Measurements from ENCODE around the gene MYH13.

DNA sequence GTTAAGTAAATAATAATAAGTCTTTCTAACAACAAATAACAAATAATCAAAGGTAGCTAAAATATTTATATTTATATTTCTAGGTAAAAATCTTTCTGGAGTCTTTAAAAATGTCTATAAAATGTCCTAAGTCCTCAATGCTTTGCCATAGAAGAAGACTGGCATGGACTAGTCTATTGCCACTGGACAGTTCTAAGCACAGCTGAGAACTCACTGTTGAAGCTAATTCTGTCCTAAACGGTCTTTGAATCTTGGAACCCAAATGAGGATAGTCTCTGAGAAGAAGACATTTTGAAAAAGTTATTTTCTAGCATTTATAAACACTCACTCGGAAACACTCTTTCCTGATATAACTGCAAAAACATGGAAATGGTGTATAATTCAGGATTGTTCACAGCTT, 48.4 kb upstream of the MYH13 start:
- TF ChIP-seq, protein P1, sequence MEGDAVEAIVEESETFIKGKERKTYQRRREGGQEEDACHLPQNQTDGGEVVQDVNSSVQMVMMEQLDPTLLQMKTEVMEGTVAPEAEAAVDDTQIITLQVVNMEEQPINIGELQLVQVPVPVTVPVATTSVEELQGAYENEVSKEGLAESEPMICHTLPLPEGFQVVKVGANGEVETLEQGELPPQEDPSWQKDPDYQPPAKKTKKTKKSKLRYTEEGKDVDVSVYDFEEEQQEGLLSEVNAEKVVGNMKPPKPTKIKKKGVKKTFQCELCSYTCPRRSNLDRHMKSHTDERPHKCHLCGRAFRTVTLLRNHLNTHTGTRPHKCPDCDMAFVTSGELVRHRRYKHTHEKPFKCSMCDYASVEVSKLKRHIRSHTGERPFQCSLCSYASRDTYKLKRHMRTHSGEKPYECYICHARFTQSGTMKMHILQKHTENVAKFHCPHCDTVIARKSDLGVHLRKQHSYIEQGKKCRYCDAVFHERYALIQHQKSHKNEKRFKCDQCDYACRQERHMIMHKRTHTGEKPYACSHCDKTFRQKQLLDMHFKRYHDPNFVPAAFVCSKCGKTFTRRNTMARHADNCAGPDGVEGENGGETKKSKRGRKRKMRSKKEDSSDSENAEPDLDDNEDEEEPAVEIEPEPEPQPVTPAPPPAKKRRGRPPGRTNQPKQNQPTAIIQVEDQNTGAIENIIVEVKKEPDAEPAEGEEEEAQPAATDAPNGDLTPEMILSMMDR (IDR thresholded peaks at IDR 0.05): no peak
- no peak for TF ChIP-seq POLR2A (IDR thresholded peaks at IDR 0.05)
